ENCODE measurements around the gene RABEPK.
"Not testable (repeated sequence)": the region's sequence is repeated elsewhere in the genome, so short reads cannot be mapped to it uniquely, and the experiment has no call there.

Gene RABEPK, protein sequence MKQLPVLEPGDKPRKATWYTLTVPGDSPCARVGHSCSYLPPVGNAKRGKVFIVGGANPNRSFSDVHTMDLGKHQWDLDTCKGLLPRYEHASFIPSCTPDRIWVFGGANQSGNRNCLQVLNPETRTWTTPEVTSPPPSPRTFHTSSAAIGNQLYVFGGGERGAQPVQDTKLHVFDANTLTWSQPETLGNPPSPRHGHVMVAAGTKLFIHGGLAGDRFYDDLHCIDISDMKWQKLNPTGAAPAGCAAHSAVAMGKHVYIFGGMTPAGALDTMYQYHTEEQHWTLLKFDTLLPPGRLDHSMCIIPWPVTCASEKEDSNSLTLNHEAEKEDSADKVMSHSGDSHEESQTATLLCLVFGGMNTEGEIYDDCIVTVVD

DNA sequence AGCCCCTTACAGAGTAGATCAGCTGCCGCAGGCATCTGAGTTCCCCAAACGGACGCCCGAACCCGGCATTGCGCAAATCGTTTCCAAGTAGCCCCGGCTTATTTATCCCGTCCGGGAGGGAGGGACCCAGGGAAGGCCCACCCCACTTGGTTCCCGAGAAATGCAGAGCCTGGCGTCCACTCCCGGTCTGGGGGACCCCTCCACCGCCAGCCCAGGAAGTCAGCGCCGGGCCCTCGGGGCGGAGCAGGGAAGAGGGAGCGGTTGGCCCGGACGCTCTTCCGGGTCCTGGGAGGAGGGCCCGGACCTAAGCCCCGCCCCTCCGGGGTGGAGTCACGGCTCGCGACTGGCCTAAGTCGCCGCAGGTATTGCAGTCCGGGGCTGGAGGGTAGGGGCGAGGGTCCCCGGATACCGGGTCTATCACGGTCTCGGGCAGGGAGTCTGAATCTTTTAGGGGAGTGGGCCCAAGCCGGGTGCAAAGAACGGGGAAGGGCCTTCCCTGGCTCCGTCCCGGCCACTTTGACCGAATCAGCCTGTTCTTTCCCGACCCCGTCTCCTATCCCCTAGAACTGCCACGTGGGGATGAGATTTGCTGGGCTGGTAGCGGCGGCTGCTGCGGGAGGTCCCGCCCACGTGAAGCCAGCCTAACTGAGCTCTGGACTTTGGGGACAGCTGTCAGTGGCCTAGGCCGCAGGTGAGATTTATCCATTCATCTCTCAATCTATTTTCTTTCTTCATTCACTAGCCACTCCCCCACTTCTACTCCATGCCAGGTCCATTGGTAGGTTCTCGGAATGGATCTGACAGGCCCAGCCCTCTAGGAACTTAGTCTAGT is at the start of gene RABEPK:
TSS of gene RABEPK (plus strand) at position 327 of the 832 bp plus-strand sequence. CDS start 2,472 bp downstream, outside the sequence.
- peak; percentile 81 for DNase-seq (ENCODE audit: low read depth)

DNA sequence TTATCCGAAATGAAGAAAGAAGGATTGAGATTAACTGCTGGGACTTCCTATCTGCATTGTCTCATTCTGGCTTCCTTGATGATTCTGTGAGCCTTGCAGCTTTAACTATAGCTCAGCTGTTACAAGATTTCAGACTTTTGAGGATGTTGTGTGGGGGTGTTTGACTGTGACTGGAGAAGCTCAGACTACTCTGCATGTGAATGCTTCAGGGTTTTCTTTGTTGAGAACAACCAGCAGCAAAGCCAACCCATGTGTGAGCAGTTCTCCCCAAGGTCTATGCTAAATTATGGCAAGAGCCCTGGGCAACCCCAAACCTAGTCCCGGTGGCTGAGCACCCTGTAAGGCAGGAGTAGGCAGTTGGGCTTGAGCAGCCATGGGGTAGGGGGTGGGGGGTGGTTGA is 48.6 kb upstream of the RABEPK start:
- no peak for DNase-seq (ENCODE audit: low read depth)

DNA sequence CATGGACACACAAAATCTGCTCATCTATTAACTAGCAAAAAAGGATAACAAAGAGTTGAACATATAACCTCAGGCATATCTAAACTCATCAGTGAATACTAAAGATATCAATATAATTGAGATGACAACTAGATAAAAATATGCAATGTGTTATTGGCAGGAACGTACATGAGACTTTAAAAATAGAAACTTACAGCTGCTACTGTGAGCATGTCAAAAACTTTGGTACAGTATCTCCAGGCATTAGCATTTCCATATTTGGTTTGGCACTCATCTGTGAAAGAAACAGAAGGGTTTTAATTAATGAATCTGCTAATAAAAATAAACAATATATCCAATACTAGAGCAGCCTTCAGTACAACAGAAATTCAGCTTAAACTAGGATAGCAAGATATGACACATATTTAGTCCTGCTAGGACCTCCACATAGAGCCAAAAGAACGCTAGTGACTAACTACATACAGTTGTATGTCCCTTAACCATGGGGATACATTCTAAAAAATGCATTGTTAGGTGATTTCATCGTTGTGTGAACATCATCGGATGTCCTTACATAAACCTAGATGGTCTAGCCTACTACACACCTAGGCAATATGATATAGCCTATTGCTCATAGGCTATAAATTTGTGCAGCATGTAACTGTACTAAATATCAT is 46.5 kb upstream of the RABEPK start:
- DNase-seq (ENCODE audit: low read depth) = no peak

GRCh38 chr9:125156551-125156950 is 43.8 kb upstream of the RABEPK start:
- DNase-seq (ENCODE audit: low read depth) = no peak

- DNase-seq (ENCODE audit: low read depth) = no peak
Observed at GRCh38 chr9:125160750-125161149, 39.6 kb upstream of the RABEPK start.

DNA sequence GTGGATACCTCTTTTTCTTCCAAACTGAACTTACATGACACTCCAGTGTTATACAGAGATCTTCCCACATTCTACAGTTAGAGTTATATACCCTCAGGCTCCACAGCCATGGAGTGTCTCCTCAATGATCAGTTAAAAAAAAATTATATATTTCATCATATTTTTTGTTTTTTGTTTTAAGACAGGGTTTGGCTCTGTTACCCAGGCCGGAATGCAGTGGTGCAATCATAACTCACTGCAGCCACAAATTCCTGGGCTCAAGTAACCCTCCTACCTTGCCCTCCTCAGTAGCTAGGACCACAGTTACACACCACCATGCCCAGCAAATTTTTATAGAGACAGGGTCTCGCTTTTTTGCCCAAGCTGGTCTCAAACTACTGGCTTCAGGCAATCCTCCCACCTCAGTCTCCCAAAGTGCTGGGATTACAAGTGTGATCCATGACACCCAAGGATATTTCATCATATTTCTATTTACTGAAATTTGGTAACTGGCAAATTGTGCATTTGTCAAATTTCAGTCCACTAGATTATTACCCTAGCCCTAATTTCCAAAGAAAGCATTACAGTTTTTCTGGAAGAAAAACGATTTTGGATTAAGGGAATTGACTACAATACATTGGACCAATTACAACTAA is 38.9 kb upstream of the RABEPK start:
- no peak for DNase-seq (ENCODE audit: low read depth)

GRCh38 chr9:125162891-125163290 is 37.5 kb upstream of the RABEPK start:
- not testable (repeated sequence) for DNase-seq (ENCODE audit: low read depth)

DNA sequence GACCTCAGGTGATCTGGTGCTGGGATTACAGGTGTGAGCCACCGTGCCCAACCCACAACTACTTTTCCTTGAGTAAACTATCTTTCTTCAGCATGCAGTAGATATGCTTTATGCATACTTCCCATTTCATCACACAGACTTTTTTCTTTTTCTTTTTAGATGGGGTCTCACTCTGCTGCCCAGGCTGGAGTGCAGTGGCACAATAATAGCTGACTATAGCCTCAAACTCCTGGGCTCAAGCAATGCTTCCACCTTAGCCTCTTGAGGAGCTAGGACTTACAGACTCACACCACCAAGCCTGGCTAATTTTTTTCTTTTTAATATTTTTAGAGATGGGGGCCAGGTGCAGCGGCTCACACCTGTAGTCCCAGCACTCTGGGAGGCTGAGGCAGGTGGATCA is 33.6 kb upstream of the RABEPK start:
- no peak for DNase-seq (ENCODE audit: low read depth)

DNA sequence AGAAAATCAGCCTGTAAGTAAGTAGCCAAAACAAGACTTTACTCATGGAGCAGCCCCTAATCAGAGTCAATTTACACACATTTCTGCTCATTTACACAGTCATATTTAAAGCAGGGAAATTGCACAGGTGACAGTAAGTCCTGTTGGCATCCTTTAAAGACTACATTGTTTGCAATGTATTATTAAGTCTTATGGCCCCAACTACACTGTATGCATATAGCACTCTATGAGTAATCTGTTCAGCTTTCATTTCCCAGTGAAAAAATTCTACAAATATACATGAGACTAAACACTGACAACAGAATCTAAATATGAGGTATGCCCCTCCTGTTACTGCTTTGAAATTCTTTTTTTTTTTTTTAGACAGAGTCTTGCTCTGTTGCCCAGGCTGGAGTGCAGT is 30.4 kb upstream of the RABEPK start:
- no peak for DNase-seq (ENCODE audit: low read depth)

GRCh38 chr9:125172031-125172755 is 28.1 kb upstream of the RABEPK start:
- DNase-seq (ENCODE audit: low read depth) = no peak

- no peak for DNase-seq (ENCODE audit: low read depth)
Observed at GRCh38 chr9:125176636-125177035, 23.7 kb upstream of the RABEPK start.

DNA sequence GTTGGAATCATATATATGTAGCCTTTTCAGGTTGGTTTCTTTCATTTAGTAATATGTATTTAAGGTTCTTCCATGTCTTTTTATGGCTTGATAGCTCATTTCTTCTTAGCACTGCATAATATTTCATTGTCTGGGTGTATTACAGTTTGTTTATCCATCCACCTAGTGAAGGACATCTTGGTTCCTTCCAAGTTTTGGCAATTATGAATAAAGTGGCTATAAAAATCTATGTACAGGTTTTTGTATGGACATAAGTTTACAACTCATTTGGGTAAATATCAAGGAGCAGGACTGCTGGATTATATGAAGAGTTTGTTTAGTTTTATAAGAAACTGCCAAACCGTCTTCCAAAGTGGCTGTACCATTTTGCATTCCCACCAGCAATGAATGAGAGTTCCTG is 22.5 kb upstream of the RABEPK start:
- DNase-seq (ENCODE audit: low read depth) = no peak

DNA sequence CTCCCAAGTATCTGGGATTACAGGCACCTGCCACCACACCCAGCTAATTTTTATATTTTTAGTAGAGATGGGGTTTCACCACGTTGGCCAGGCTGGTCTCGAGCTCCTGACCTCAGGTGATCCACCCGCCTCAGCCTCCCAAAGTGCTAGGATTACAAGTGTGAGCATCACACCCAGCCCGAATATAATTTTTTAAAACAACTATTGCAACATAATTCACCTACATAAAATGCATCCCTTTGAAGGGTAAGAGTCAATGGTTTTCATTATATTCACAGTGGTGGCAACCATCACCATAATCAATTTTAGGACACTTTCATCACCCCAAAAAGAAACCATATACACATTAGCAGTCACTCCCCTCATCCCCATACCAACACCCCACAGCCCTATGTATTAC is 20.6 kb upstream of the RABEPK start:
- DNase-seq (ENCODE audit: low read depth) = not testable (repeated sequence)

- DNase-seq (ENCODE audit: low read depth) = no peak
Observed at GRCh38 chr9:125180876-125181275, 19.5 kb upstream of the RABEPK start.

- DNase-seq (ENCODE audit: low read depth) = not testable (repeated sequence)
Observed at GRCh38 chr9:125181756-125182155, 18.6 kb upstream of the RABEPK start.

GRCh38 chr9:125183054-125183453 is 17.3 kb upstream of the RABEPK start:
- DNase-seq (ENCODE audit: low read depth) = no peak

DNA sequence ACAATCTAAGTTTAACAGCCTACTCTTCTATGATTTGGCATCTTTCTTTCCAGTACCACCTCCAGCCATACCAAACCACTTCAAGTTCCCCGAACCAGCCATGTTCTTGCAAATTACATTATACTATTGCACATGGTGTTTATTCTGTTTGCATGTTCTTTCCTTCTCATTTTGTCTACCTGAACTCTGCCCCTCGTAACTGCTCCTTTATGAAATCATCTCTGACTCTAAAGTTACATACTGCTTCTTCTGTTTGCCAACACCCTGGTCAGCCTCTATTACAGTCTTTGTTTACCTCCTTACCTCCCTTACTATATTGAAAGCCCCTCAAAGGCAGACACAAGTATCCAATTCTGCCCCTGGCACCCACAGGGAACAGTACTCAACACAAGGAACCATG is 16.8 kb upstream of the RABEPK start:
- no peak for DNase-seq (ENCODE audit: low read depth)

DNA sequence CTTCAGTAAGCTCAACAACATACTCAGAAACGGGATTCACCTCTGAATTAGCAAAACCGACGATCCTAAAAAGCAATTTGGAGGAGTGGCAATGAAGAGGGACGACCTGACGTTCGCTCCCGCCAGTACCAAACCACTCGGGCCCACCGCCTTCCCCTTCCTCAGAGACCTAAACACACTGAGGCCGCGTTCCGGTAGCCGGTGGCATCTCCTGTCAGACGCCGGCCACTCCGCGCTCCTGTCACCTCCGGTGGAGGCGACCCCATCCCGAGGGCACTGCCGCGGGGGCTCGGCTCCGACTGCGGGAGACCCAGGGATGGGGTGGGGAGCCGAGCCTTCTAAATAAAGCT is 11.4 kb upstream of the RABEPK start:
- DNase-seq (ENCODE audit: low read depth) = no peak

- peak; percentile 90 for DNase-seq (ENCODE audit: low read depth)
Observed at GRCh38 chr9:125189361-125190289, 10.7 kb upstream of the RABEPK start, which contains the start of gene PPP6C. Gene PPP6C, minus strand, starts transcription at chr9:125189803. Its CDS starts 85 bp downstream, at chr9:125189718.

DNA sequence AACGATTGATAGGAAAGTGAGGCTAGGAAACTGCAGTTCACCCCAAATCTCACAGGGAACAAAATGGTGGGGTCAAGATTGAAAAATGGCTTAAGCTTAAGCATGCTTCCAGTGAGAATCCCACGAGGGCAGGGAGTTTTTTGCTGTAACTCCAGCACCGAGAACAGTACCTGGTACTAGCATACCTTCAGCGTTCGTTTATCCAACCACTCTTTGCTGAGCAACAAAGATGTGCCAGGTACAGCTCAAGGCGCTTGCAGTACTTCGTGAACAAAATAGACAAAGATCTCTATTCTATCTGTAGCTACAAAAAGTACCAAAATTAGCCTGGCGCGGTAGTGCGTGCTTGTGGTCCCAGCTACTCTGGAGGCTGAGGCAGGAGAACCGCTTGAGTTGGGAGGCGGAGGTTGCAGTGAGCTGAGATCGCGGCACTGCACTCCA is 10.0 kb upstream of the RABEPK start:
- DNase-seq (ENCODE audit: low read depth) = no peak
